GM21723 (cell line): Measurements from ENCODE around the gene VSTM2A.
"Not testable (repeated sequence)": the region's sequence is repeated elsewhere in the genome, so short reads cannot be mapped to it uniquely, and the experiment has no call there.

Experiments
- ATAC-seq: cut with Tn5 transposase; IDR thresholded peaks from one replicate; pipeline ENCODE4 v1.9.1; 2021; ENCODE audit warnings: mild to moderate bottlenecking, moderate library complexity; ENCODE audit not compliant: unreplicated experiment

Gene VSTM2A

GRCh38 chr7:54541669-54542625 is at the start of gene VSTM2A:
TSS of gene VSTM2A (plus strand) at chr7:54542375. CDS start at chr7:54542731, 356 bp downstream.
- ATAC-seq = no peak

DNA sequence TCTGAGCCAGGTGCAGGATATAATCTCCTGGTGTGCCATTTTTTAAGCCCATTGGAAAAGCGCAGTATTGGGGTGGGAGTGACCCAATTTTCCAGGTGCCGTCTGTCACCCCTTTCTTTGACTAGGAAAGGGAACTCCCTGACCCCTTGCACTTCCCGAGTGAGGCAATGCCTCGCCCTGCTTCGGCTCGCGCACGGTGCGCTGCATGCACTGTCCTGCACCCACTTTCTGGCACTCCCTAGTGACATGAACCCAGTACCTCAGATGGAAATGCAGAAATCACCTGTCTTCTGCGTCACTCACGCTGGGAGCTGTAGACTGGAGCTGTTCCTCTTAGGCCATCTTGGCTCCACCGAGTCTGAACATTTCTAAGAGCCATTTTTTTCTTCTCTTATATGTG is 37.6 kb upstream of the VSTM2A start:
- not testable (repeated sequence) for ATAC-seq

GRCh38 chr7:54529568-54529967 is 12.6 kb upstream of the VSTM2A start:
- ATAC-seq = no peak

DNA sequence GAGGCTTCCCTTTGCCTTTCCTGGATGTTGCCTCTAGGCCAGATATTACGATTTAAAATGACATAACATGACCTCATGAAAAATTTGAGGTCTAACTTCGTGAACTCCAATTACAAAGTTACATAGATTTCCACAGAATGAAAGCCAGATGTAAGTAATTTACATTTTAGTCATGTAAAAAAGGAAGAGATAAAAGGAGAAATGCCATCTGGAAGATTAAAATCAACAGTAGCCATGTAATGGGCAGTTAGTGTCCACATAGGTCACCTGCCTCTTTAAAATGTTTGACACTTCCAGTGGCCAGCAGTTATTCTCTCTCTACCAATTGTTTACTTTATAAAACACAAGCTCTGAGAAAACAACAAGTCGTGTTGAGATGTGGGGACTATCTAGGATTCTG is 4.1 kb upstream of the VSTM2A start:
- no peak for ATAC-seq

- no peak for ATAC-seq
Observed at GRCh38 chr7:54543051-54543488, 895 bp downstream of the VSTM2A start.

DNA sequence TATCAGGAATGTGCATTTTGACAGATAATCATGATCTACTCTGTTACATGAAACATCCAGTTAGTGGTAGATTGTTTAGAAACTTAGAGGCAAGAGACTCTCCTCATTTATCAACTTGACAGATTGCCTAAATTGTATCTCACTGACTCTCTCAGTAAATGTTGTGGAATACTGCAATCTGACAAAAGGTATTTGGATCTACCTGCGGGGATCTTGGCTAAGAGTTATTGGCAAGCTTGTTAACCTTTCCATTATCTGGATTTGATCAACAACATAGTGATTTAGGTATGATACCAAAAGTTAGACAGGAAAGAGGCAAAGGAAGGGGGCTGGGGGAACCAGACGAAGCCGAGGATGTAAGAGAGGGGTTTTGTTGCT is 2.0 kb downstream of the VSTM2A start:
- ATAC-seq = no peak

GRCh38 chr7:54544527-54545240 is 2.5 kb downstream of the VSTM2A start:
- no peak for ATAC-seq

DNA sequence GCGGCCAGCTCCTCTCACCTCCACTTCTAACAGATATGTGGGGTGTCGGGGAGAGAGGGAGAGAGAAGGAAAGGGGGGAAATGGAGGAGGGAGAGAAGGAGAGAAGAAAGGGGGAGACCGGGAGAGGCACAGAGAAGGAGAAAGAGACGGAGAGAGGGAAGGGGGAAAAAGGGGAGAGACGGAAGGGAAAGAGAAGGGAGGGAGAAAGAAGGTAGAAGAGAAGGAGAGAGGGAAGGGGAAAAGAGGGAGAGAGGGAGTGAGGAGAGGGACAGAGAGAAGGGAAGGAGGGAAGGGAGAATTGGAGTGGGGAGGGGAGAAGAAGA is 3.0 kb downstream of the VSTM2A start:
- no peak for ATAC-seq

DNA sequence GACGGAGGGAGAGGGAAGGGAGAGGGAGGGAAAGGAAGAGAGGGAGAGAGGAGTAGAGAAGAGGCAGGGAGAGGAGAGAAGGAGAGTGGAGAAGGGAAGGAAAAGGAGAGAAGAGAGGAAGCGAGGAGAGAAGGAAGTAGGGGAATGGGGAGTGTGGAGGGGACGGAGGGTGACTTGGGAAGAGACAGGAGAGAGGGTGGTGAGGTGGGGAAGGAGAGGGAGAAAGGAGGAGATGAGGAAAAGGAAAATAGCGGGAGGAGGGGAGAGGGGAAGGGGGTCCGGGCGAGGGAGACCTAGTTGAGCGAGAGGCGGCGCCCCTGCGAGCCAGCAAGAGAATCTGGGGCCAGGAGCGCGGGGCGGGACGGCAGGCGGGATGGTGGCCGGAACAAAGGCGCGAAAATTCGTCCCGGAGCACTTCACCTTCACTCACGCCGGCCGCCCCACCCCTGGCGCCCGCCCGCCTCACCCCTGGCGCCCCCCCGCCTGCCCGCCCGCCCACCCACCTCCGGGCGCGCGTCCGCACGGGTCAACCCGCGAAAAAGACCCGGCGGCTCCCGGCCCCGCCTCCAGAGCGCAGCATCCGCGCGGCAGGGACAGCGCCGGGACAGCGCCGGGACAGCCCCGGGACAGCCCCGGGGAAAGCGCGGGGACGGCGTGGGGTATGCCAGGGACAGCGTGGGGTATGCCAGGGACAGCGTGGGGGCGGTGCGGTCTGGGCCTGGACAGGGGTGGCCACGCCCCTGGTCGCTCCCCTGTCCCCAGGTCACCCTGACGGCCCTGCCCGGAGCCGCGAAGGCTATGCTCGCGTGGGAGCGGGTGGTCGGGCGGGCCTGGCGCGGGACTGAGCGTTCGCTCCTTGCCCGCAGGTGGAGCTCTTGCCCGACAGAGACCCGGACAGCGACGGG is 4.2 kb downstream of the VSTM2A start:
- no peak for ATAC-seq

- no peak for ATAC-seq
Observed at GRCh38 chr7:54546986-54547314, 4.8 kb downstream of the VSTM2A start.

DNA sequence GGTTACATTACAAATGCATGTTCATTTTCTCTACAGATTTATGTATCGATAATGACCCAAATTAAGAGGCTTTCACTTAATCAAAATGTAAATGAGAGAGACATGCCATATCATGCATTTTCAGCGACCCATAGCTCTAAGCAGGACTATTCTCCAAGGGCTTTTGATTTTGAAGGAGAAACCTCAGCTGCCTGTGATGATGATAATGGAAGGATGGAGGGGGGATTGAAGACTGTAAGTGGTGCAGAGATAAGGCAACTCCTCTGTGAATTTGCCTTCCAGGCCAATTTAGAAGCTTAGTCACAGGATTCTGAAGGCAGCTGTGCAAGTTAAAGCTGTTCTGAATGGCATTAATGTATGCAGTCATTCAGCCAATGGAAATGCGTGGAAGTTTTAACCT is 8.3 kb downstream of the VSTM2A start:
- ATAC-seq = no peak

DNA sequence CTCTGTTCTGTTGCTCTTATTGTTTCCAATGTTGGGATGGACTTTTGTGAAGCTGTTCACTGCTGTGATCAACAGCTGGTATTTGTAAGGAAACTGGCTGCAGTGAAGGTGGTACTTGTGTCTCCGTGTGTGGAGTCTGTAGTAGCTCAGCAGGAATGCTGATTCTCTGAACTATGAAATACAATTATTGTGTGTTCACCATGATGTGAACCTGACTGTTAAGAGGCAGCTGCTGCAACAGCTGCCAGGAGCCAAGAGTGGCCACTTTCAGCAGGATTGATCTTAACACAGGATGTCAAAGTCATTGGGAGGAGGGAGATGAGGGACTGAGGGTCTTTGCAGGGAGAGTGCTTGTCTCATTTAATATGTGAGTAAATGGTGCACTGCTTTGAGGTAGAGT is 13.9 kb downstream of the VSTM2A start:
- no peak for ATAC-seq

- no peak for ATAC-seq
Observed at GRCh38 chr7:54559401-54559800, 17.2 kb downstream of the VSTM2A start.

DNA sequence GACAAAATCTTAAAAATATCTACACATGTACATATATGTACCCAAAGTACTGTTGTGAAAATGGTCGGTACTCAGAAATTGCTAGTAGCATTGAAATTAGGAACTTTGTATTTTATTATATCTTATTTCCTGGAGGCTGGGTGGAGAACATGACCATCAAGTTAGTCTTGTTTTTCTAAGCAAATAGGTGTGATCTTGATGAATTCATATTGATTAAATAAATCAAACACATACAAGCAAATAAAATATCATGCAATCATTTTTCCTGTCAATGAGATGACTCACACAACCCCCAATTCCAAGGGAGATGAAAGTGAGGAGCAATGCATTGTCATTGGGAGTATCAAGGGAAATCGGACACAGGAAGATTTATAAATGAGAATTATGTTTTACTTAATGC is 18.0 kb downstream of the VSTM2A start:
- ATAC-seq = no peak

DNA sequence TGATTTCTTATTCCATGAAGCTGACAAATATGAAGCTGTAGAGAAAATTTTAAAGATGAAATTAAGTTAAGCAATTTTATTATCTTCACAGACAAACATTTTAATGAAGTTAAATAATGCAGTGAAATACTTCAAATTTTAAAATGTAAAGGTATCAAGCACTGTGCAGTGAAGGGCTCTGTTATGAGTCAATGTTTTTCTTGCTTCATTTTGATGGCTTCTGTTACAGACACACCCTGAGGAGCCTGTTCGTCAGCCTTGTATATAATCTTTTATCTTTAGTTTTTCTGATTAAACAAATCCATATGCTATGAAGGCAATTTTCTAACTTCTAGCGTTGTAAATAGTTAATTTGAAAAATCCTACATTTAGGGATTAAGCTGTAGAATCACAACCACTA is 18.5 kb downstream of the VSTM2A start:
- no peak for ATAC-seq

- ATAC-seq = no peak
Observed at GRCh38 chr7:54563329-54563916, 21.2 kb downstream of the VSTM2A start.

DNA sequence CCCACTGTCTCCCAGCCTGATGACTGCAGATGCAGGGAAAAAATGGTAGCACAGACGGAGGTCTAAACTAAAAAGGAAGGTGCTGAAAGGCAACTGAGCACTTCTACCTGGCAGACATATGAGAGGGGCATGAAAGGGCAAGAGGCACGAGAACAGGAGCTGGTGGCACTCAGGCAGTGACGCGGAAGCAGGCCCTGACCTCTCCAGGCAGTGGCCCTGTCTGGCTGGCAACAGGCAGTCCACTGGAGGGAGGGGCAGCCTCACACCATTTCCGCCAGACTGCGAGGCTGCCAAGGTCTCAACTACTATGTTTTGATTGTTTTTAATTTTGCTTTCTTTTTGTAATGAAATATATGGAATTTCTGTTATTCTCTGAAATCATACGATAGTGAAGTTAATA is 23.3 kb downstream of the VSTM2A start:
- no peak for ATAC-seq

- no peak for ATAC-seq
Observed at GRCh38 chr7:54581511-54581910, 39.3 kb downstream of the VSTM2A start.

- no peak for ATAC-seq
Observed at GRCh38 chr7:54591404-54592386, 49.5 kb downstream of the VSTM2A start.

GRCh38 chr7:54596747-54597146 is 54.6 kb downstream of the VSTM2A start:
- peak; percentile 98 for ATAC-seq
